GM21717 (cell line): Measurements from ENCODE around the gene RD3L.
"Not testable (repeated sequence)": the region's sequence is repeated elsewhere in the genome, so short reads cannot be mapped to it uniquely, and the experiment has no call there.

ENCODE experiments used
- ATAC-seq: cut with Tn5 transposase; IDR thresholded peaks from one replicate; pipeline ENCODE4 v1.9.1; 2021; ENCODE audit warnings: mild to moderate bottlenecking, moderate library complexity; ENCODE audit not compliant: unreplicated experiment

The RD3L gene

GRCh38 chr14:103928011-103928890 is 14.1 kb downstream of the RD3L start, which contains the start of gene TDRD9:
TDRD9 (plus strand) TSS chr14:103928456; CDS start chr14:103928510, 54 bp downstream.
- no peak for ATAC-seq

- ATAC-seq = no peak
Observed at GRCh38 chr14:103927566-103927965, 14.8 kb downstream of the RD3L start.

- ATAC-seq = no peak
Observed at GRCh38 chr14:103925316-103925715, 17.0 kb downstream of the RD3L start.

GRCh38 chr14:103923863-103924262 is 18.5 kb downstream of the RD3L start:
- no peak for ATAC-seq

GRCh38 chr14:103921855-103922200 is 20.5 kb downstream of the RD3L start:
- ATAC-seq = not testable (repeated sequence)

- peak; percentile 98 for ATAC-seq
Observed at GRCh38 chr14:103920981-103921854, 21.1 kb downstream of the RD3L start.

GRCh38 chr14:103916636-103917262 is 25.6 kb downstream of the RD3L start:
- no peak for ATAC-seq

GRCh38 chr14:103915616-103916015 is 26.7 kb downstream of the RD3L start:
- no peak for ATAC-seq

GRCh38 chr14:103910984-103911383 is 31.3 kb downstream of the RD3L start:
- no peak for ATAC-seq

- no peak for ATAC-seq
Observed at GRCh38 chr14:103910262-103910935, 31.9 kb downstream of the RD3L start.

GRCh38 chr14:103909531-103910261 is 32.6 kb downstream of the RD3L start:
- ATAC-seq = no peak

- no peak for ATAC-seq
Observed at GRCh38 chr14:103908580-103908979, 33.7 kb downstream of the RD3L start.

- ATAC-seq = no peak
Observed at GRCh38 chr14:103905842-103906456, 36.4 kb downstream of the RD3L start.

- ATAC-seq = no peak
Observed at GRCh38 chr14:103904493-103905107, 37.7 kb downstream of the RD3L start.

- ATAC-seq = no peak
Observed at GRCh38 chr14:103899833-103900232, 42.5 kb downstream of the RD3L start.

- no peak for ATAC-seq
Observed at GRCh38 chr14:103899316-103899715, 43.0 kb downstream of the RD3L start.

- ATAC-seq = no peak
Observed at GRCh38 chr14:103898711-103899110, 43.6 kb downstream of the RD3L start.

GRCh38 chr14:103898204-103898603 is 44.1 kb downstream of the RD3L start:
- no peak for ATAC-seq
